AG09319 (cell line): ENCODE measurements around the gene RTL10.

Experiments
- DNase-seq: peaks from one replicate; pipeline ENCODE4 v3.0.0-alpha.2; 2010; ENCODE audit warnings: low read depth; ENCODE audit errors: extremely low read depth
- TF ChIP-seq, protein P1 (sequence below): IDR thresholded peaks from 2 replicates; pipeline ENCODE4 v1.5.1; 2011; ENCODE audit warnings: low read depth, mild to moderate bottlenecking, inconsistent platforms, low read length, moderate library complexity

Gene RTL10

DNA sequence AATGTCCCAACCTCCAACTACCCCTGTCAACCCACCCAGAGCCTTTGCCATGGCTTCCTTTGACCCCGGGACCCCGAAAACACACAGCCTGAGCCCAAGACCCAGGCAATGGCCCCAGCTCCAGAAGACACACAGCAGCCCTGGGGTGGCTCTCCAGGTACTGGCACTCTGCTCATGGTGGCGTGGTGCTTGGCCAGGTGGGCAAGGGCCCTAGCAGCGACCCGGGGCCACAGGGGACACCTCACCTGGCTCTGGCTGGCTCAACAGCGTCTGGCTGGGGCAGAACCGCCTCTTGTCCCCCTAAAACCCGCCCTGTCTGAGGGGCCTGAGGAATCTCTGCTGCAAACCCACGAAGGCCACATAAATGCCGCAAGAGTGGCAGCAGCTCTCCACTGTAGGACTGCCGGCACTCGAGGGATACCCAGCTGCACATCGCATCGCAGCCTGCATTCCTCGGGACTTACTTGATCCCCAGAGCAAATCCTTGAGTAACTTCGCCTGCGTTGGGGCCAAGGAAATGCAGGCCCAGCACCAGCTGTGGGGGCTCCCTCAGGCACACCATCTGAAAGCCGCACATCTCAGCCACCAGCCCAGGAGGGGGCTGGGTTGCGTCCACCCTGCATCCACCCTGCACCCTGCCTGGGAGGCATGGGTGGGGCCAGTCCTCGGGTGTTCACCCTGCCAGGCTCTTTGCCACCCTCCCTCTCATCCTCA lies 23.1 kb upstream of the RTL10 start:
- DNase-seq, result no peak
- TF ChIP-seq, protein P1, sequence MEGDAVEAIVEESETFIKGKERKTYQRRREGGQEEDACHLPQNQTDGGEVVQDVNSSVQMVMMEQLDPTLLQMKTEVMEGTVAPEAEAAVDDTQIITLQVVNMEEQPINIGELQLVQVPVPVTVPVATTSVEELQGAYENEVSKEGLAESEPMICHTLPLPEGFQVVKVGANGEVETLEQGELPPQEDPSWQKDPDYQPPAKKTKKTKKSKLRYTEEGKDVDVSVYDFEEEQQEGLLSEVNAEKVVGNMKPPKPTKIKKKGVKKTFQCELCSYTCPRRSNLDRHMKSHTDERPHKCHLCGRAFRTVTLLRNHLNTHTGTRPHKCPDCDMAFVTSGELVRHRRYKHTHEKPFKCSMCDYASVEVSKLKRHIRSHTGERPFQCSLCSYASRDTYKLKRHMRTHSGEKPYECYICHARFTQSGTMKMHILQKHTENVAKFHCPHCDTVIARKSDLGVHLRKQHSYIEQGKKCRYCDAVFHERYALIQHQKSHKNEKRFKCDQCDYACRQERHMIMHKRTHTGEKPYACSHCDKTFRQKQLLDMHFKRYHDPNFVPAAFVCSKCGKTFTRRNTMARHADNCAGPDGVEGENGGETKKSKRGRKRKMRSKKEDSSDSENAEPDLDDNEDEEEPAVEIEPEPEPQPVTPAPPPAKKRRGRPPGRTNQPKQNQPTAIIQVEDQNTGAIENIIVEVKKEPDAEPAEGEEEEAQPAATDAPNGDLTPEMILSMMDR, result no peak

DNA sequence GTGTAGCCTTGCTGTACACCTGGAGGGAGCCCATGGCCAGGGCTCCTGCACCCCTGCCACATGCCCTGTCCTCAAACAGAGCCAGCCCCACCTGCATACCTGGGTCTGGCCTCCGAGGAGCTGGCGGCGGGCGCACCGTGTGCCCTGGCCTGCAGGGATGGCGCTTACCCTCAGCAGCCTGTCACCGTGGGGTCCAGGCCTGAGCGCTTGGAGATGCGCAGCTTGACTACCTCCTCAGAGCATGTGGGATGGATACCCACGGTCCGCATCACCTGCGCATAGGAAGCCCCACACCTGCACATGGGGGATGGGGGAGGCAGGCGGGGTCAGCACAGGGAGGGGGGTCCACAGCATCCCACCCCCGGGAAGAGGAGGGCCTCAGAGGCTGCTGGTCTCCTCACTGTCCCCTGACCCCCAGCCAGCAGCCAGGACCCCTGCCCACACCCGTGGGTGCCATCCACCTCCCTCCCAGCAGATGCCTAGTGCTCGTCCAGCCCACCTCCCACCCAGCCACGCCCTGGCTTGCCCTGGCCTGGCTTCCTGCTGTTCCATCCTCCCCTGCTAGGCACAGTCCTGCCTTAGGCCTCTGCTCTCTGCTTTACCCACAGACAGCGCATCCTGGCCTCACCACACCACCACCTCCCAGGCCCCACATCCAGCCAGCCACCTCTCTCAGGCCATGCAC lies 22.4 kb upstream of the RTL10 start:
- TF ChIP-seq, protein P1, result no peak
- no peak for DNase-seq

DNA sequence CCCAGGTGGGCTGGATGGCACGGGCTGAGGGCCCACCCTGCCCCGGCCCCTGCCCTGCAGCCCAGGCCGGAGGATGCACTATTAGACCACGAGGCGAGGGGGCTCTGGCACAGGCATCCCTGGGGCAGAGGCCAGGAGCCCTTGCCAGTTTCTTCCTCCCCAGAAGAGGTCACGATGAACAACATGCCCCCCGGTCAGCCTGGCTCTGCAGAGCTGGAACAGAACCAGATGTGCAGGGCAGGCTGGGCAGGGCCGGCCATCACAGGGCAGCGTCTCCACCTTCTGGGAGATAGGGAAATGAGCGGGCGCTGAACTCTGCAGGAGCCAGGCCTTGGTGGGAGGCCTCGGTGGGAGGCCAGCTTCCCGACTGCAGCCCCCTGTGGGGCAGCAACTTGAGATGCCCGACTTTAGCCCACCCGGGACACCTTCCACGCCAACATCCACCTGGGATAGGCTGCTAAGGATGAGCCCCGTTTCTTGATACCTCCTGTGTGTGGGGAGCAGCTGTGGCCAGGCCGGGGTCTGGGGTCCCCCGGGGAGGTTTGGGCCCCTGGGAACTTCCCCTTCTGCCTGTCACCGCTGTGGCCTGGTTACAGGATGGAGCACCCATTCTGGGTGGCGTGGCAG lies 21.8 kb upstream of the RTL10 start:
- TF ChIP-seq, protein P1, result no peak
- no peak for DNase-seq

DNA sequence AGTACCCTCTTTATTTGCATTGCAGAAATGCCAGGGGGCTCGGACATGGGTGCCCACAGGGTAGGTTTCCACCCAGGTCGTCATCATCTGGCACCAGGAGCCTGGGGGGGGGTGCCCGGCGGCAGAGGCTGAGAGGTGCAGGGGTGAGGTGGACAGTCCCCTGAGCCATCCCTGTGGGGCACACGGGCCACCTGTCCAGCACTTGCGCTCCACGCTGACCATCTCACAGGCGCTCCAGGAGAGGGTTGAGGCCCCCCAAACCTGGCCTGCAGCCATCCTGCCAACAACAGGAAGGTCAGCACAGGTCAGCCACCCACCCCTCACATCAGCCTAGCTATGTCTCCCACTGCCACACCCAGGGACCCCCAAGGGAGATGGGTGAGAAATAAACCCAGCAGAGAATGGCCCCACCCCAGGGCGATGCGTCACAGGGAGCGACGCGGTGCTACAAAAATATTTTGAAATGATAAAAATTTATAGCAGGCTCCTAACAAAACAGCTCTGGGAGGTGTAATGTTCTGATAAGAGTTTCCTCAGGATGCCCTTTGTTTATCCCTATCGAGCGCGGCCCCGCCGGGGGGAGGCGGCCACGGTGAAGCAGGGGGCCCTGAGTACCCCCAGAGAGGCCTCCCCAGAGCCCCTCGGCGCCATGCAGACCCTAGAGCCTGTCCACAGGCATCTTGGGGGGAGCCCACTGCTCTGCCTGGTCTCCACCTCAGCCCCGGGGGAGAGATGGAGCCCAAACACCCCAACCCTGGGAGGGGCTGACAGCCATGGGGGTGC lies 21.0 kb upstream of the RTL10 start:
- no peak for DNase-seq
- TF ChIP-seq, protein P1, result no peak

DNA sequence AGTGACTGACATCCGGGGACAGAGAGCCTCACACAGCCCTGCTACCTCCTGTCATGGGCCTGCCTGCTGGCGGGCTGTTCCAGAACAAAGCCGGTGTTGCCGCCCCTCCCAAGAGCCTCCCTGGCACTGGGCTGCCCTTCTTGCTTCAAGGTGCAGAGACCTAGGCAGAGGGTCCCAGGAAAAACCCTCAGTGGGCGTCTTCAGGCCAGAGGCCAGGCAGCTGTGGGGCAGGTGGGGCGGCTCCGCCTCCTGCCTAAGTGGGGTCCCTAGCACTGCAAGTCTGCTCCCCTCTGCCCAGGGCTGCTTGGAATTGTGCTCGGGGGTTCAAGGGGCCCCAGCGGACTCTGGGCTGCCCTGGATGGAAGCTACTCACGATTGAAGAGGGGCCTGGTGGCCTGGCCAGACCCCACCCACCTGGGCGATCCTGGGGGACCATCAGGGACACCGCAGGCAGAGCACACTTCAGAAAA lies 20.4 kb upstream of the RTL10 start:
- TF ChIP-seq, protein P1, result no peak
- DNase-seq, result no peak

DNA sequence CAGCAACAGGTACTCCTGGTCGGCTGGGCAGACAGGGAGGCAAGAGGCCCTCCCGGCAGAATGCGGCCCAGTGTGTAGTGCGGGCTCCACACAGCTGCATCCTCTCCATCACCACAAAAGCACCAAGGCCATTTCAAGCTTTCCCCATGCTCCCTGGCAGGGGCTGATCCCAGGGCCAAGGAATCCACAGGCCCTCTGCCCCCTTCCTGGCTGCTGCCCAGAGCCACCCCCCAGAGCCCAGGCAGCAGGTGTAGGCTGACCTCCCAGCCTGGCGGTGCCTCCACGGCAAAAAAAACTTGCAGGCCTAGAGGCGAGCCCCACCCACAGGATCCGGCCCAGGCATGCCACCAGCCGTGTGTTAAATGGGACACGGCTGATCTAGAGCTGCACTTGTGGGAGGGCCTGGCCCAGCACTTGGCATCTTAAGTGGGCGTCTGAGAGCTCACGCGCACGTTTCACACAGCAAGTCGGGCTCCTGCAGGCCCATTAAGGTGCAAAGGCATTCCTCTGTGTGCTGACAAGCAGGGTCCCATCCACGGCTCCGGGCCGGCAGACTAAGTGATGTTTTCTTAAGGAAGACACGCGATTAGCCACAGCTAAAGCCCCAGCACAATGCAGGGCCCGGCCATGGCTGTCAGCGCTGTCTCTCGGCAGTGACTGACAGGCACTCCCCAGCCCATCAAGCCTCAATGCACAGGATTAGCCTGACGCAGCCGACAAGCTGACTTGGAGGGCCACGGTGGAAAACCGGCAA lies 19.8 kb upstream of the RTL10 start:
- no peak for DNase-seq
- TF ChIP-seq, protein P1, result no peak
